HG03378 (cell line): Measurements from ENCODE around the gene PRLR.

Source experiments
- ATAC-seq: cut with Tn5 transposase; IDR thresholded peaks from one replicate; pipeline ENCODE4 v1.9.1; 2021; ENCODE audit warnings: mild to moderate bottlenecking, moderate library complexity; ENCODE audit not compliant: unreplicated experiment

Gene PRLR

GRCh38 chr5:35162848-35163709, 67.2 kb downstream of the PRLR start:
- ATAC-seq, result no peak

GRCh38 chr5:35161652-35162273, 68.5 kb downstream of the PRLR start:
- no peak for ATAC-seq

DNA sequence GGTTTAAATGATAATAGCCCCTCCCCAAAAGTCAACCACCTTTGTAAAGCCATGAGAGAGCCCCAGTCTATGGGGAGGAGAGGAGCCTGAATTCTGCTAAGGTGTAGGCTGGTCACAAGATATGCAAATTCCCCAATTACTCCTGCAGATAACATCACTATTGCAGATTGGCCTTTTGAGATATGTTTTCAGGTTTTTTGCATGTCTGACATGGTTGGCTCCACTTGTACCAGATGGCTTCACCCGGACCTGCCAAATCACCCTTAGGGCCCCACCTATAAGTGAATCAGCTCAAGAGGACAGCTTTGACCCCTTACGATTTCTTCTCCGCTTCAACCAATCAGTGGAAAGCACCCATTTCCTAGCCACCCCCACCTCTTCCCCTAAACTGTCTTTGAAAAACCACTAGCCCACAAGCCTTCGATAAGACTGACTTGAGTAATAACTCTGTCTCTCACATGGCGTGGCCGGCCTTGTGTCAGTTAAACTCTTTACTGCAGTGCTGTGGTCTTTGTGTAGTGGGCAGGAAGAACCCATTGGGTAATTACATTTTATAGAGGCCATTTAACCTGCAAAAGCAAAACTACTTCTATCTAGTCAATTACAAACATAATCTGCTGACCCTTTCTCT, 69.7 kb downstream of the PRLR start:
- no peak for ATAC-seq

- no peak for ATAC-seq
Measured at GRCh38 chr5:35159370-35159742, 70.9 kb downstream of the PRLR start.

DNA sequence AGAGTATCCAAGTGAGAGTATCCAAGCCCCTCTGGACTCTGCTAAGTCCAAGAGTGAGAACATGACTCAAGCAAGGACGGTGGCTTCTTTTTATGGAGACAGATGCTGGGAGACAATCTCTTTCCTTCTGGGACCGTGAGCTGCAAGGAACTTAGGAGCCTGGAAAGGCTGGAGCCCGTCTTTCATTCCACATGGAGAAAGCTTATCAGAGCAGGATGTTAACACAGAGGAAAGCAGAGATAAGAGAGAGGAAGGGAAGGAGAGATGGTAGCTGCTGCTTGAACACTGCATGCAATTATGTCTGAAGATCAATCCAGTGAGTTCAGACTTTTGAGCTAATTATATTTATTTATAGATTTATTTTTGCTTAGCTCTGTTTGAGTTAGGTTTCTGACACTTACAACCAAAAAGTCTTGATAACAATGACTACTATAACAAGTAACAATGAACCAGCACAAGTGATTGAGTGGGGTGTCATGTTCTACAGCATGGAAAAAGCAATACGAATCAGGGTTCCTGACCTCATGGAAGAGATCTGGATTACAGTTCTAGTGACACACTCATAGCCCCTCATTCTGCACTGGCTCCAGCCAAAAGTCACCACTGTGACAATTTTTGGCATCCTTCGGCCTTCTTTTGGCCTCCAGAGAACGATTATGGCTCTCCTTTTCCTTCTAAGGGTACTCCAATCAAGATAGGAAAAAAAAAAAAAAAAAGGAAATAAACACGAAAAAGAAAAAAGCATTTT, 71.5 kb downstream of the PRLR start:
- no peak for ATAC-seq

- ATAC-seq, result no peak
Measured at GRCh38 chr5:35158204-35158603, 72.1 kb downstream of the PRLR start.

GRCh38 chr5:35153375-35153932, 76.8 kb downstream of the PRLR start:
- ATAC-seq, result no peak

GRCh38 chr5:35152733-35153132, 77.6 kb downstream of the PRLR start:
- no peak for ATAC-seq

GRCh38 chr5:35151146-35151920, 79.0 kb downstream of the PRLR start:
- ATAC-seq, result no peak

DNA sequence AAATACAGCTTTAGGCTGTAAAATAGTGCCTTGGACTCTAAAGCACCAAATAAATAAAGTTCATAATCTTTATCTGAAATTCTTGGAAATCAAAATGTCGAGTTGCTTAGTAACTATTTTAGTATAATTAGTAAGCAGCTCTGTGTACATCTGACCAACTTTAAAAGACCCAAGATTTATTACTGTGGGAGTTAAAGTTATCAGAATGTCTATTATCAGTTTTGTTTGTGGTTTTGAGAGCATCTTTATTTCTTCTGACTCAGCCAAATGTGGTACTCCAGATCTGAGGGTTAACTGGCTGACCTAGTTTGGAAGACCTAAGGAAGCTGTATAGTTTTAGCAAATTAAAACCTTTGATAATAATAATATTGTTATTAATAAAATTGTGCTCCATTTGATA, 81.2 kb downstream of the PRLR start:
- no peak for ATAC-seq

- ATAC-seq, result no peak
Measured at GRCh38 chr5:35146406-35146805, 83.9 kb downstream of the PRLR start.

DNA sequence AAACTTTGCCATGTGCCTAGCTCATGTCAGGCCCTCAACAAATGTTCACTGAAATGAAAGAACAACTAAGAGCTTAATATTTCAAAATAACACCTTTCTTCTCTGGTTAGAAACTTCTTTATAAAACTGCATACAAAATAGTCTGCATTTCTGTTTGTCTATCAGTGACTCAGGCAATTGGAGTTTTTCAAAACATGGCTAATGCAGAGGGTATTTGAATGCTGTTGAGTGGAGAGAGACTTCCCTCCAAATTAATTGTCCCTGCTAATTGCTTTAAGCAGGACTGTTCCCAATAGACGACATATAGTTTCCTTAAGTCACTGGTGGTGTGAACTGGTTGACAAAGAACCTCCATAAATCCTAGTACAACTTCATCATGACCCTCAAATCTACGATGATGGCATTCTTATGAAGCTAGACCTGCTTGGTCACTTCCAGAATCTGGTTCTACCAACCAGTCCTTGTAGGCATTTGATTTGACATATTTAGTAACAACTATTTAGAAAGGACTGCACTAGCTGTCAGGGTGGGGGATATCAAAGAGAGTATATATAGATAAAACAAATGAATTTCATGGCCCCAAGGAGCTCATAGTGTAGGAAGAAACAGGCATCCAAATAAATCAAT, 84.5 kb downstream of the PRLR start:
- no peak for ATAC-seq

DNA sequence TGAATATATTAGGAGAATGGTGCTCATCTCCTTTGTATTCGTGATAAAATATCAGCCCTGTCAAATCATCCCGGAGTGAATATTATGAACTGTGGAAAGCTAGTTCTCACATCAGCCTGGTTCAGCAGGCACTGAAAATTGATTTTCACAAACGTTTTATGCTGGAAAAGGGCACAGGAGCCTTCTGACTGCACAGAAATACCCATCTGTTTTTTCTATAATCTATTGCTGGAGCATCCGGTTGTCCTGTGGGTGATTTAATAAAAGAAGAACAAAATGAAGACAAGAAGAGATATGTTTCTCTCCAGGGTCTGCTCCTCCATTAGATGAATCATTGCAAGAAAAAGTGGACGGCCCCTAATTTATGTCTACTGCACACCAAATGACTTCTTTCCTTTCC, 85.3 kb downstream of the PRLR start:
- no peak for ATAC-seq

DNA sequence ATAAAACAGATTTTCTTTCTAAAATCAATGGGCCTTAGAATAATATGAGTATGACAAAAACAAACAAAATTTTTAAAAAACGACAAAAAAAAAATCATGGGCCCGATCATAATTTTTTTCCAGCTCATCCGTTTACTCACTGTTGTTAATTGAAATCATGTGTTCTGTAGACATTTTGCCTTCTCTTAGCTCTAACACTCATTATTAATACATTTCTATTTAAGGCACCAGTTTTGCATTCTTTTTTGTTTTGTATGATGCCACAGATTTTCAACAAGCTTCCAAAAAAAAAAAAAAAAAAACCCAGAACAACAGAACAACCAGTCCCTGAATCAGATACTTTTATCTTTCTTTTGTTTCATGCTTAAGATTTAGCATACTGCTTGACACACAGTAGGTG, 86.4 kb downstream of the PRLR start:
- ATAC-seq, result no peak

DNA sequence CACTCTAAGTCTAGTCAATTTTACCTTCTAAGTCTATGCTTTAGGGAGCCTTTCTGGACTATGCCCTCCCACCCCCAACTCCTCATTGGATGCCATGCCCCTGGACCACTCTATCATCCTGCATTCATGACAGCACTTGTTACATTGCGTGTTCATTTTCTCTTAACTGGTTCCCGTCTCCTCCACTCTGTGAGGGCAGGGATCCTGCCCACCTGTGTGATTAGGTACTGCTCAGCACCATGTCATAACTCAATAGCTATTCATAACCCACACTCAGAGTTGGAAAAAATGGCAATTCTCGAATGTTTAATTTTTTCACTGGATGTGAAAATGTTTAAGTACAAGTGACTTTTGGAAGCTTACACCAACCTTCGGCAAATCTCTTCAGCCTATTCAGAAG, 88.5 kb downstream of the PRLR start:
- no peak for ATAC-seq

GRCh38 chr5:35138232-35138631, 92.1 kb downstream of the PRLR start:
- no peak for ATAC-seq

DNA sequence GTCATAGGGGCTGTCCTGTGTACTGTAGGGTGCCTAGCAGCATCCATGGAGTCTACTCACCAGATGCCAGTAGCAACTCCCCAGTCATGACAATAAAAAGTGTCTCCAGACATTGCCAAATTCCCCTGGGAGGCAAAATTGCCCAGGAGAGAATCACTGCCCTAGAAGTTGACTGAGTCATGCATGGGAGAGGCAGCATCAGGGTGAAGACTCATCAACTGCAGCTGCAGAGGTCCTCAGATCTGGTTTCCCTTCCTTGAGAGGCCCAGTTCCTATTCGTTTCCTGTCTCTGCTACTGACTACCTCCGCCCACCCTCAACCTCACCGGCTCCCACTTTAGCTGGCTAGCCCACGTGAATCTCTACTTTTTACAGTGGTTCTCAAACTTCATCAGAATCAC, 93.9 kb downstream of the PRLR start:
- no peak for ATAC-seq

DNA sequence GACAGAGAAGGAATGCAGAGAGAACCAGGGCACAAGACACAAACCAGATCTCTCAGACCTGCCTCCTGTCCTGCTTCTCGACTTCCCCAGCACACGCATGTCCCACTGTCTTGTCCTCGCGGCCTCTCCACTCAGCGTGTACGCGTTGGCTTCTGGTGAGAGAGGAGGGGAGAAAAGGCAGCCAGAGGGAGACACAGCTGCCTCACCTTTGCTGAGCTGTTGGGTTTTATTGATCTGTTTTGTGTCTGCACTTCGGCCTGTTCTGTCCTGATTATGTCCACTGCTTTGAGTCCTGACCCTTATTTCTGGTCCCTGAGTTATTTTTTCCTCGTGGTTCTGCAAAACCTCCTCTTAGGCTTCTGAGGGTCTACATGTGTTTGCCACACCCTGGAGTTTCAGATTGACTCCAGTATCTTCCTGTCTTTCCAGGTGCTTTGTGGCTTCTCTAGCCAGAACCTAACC, 95.0 kb downstream of the PRLR start:
- no peak for ATAC-seq

- ATAC-seq, result no peak
Measured at GRCh38 chr5:35134278-35135030, 95.8 kb downstream of the PRLR start.
